GM10266 (cell line): ENCODE results near the gene KRT76.
"Not testable (repeated sequence)": the region's sequence is repeated elsewhere in the genome, so short reads cannot be mapped to it uniquely, and the experiment has no call there.

Experiments
- DNase-seq: peaks from one replicate; pipeline ENCODE4 v3.0.0; 2012; ENCODE audit errors: extremely low spot score
- CTCF ChIP-seq: IDR thresholded peaks from 2 replicates; pipeline ENCODE4 v1.5.1; 2012; ENCODE audit warnings: mild to moderate bottlenecking, low read depth; ENCODE audit not compliant: control insufficient read depth, insufficient read depth; ENCODE audit errors: missing control alignments

KRT76 gene

DNA sequence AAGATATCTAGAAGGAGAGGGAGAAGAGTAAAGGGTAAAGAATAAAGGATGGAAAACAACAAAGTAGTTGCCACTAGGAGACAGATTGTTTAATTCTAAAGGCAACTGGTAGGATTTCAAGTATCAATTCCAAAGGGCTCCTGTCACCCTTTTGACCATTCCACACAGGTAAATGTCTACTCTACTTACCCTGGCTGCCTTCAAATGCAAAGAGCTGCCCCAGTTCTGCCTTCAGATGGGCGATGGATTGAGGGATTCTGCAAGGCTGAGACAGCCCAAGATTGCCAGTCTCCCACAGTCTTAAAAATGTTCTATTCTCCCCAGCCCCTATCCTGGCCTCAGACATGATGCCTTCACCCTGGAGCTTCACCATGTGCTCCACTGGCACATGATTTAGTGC is 11.4 kb downstream of the KRT76 start:
- no peak for DNase-seq
- no peak for TF ChIP-seq CTCF

DNA sequence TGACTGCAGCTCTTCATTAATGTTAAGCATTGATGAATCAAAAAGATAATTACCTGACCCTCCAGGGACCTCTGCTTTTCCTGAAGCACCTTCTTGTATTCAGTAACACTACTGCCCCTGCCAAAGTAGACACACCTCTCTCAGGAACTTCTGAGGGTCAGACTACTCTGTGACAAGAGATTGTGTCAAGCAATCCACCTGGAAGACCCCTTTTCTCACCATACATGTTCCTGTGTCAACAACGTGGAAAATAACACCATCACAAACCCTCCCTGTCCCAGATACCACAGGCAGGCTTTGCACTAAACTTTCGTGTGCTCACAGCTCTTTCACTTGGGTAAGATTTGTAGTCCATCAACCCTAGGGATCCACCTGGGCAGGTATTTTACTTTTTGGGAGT is 13.2 kb downstream of the KRT76 start:
- no peak for DNase-seq
- TF ChIP-seq CTCF: no peak

DNA sequence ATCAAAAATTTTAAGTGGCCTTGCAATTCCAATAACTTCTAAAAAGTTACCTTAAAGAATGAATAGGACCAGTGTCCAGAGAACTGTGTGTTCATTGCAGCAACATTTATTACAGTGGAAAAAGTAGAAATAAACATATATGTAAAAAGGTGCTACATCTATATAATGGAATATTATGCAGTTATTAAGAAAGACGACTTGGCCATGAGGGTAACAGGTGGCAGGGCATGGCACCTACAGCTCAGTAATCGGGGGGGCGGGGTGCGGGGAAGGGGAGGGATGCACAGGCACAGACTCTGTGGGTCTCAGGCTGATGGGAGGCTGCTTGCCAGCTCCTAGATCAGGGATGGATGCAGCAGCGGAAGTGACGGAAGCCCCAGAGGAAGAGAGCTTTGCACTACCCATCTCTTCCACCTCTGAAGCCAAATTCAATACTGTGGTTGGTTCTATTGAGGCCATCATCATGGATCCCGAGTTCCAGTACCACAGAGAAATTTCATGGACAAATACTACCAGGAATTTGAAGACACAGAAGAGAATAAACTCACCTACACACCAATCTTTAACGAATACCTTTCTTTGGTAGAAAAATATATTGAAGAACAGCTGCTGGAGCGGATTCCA is 14.0 kb downstream of the KRT76 start:
- TF ChIP-seq CTCF: no peak
- DNase-seq: no peak

GRCh38 chr12:52761802-52762201 is 15.3 kb downstream of the KRT76 start:
- no peak for DNase-seq
- TF ChIP-seq CTCF: no peak

DNA sequence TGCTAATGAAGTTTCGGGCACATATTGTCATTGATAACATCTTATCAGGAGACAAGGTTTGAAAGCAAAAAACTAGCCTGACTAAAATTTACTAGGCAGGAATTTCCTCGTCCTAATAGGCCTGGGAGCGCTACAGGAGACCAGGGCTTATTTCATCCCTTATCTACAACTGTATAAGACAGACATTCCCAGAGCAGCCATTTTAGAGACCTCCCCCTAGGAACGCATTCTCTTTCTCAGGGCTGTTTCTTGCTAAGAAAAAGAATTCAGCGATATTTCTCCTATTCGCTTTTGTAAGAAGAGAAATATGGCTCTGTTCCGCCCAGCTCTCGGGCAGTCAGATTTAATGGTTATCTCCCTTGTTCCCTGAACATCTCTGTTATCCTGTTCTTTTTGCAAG is 15.9 kb downstream of the KRT76 start:
- DNase-seq: not testable (repeated sequence)

DNA sequence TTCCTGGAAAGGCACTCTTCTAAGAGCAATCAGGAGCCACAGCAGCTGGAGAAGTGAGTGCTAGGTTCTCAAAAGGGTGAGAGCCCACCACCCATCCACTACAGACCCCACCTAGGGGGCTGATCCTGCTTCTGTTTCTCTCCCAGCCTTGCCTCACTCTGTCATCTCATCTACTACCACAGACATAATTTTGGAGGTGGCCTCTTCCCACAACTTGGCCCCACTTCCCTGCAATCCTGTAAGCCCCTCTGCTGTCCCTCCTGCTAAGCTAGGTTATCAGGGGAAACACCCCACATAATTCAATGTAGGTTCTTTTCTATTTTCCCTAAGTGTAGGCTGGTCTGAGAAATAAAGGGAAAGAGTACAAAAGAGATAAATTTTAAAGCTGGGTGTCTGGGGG is 16.5 kb downstream of the KRT76 start:
- DNase-seq: no peak
- no peak for TF ChIP-seq CTCF

DNA sequence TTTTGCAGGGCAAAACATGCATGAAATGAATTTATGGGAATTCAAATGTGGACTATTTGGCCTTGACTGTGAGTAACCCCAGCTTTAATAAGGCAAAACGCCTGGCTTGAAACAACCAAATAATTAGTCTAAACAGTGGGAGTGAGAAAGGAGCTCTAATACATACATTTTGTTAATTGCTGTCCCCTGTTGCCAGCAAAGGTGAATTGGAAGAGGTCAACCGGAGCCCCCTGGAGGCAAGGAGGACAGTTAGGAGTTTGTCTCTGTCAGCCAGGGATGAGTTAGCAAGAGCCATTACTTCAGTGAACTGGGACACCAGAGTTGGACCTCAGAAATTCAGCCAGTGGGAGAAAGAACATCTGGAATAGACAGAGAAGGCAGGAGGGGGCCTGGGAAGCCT is 17.4 kb downstream of the KRT76 start:
- no peak for DNase-seq

More for the DNA sequence above, 17.4 kb downstream of the KRT76 start:
- TF ChIP-seq CTCF: no peak
